BE2C (cell line): Measurements from ENCODE around the gene ADAMTS12.

Experiments
- DNase-seq: peaks from one replicate; pipeline ENCODE4 v3.0.0-alpha.2; 2020
- H3K27me3 ChIP-seq: fragments of 250-450 bp; sonication (Bioruptor Pico); 2 replicates; pipeline ENCODE4 v1.5.1; 2020; ENCODE audit warnings: mild to moderate bottlenecking
- H3K36me3 ChIP-seq: fragments of 250-450 bp; sonication (Bioruptor Pico); 2 replicates; pipeline ENCODE4 v1.5.1; 2020; ENCODE audit warnings: mild to moderate bottlenecking
- H3K4me1 ChIP-seq: fragments of 250-450 bp; sonication (Bioruptor Pico); 2 replicates; pipeline ENCODE4 v1.5.1; 2020
- H3K4me3 ChIP-seq: 2 replicates; pipeline ENCODE4 v1.5.1; 2011; ENCODE audit warnings: low read depth, low read length
- H3K9me3 ChIP-seq: fragments of 250-450 bp; sonication (Bioruptor Pico); 2 replicates; pipeline ENCODE4 v1.5.1; 2020
- CTCF ChIP-seq: IDR thresholded peaks from 2 replicates; pipeline ENCODE4 v1.5.1; 2012; ENCODE audit warnings: mild to moderate bottlenecking, low read depth, low read length

ADAMTS12 gene

GRCh38 chr5:33635582-33635981, 256.2 kb downstream of the ADAMTS12 start:
- no peak for TF ChIP-seq CTCF
- DNase-seq = no peak
- Histone ChIP-seq H3K4me1 (no peaks in the 10 kb centered on the region), H3K4me3 (no peak overlapping the region), H3K9me3 (no peaks in the 10 kb centered on the region), H3K27me3 (no peaks in the 10 kb centered on the region), H3K36me3 (no peaks in the 10 kb centered on the region)

- Histone ChIP-seq H3K4me1 (no peaks in the 10 kb centered on the region), H3K36me3 (no peaks in the 10 kb centered on the region), H3K4me3 (no peak overlapping the region), H3K9me3 (no peaks in the 10 kb centered on the region), H3K27me3 (no peaks in the 10 kb centered on the region)
- no peak for TF ChIP-seq CTCF
- DNase-seq = no peak
These were observed 258.1 kb downstream of the ADAMTS12 start for GRCh38 chr5:33633699-33634098.

- TF ChIP-seq CTCF = no peak
- Histone ChIP-seq H3K4me3 (no peak overlapping the region), H3K4me1 (no peaks in the 10 kb centered on the region), H3K36me3 (no peaks in the 10 kb centered on the region), H3K9me3 (no peaks in the 10 kb centered on the region), H3K27me3 (no peaks in the 10 kb centered on the region)
- no peak for DNase-seq
These were observed 260.0 kb downstream of the ADAMTS12 start for GRCh38 chr5:33631786-33632185.

- Histone ChIP-seq H3K27me3 (no peaks in the 10 kb centered on the region), H3K36me3 (no peaks in the 10 kb centered on the region), H3K9me3 (no peaks in the 10 kb centered on the region), H3K4me1 (no peaks in the 10 kb centered on the region), H3K4me3 (no peak overlapping the region)
- no peak for DNase-seq
- TF ChIP-seq CTCF = no peak
These were observed 260.7 kb downstream of the ADAMTS12 start for GRCh38 chr5:33631139-33631538.

- H3K9me3 ChIP-seq = no peaks in the 10 kb centered on the region
- H3K36me3 ChIP-seq = no peaks in the 10 kb centered on the region
- H3K4me1 ChIP-seq = no peaks in the 10 kb centered on the region
- H3K4me3 ChIP-seq = no peak overlapping the region
- no peak for DNase-seq
- H3K27me3 ChIP-seq = no peaks in the 10 kb centered on the region
- no peak for TF ChIP-seq CTCF
These were observed 261.8 kb downstream of the ADAMTS12 start for GRCh38 chr5:33629999-33630398.

- no peaks in the 10 kb centered on the region for H3K27me3 ChIP-seq
- TF ChIP-seq CTCF = no peak
- no peaks in the 10 kb centered on the region for H3K4me1 ChIP-seq
- H3K4me3 ChIP-seq = no peak overlapping the region
- DNase-seq = no peak
- H3K36me3 ChIP-seq = no peaks in the 10 kb centered on the region
- no peaks in the 10 kb centered on the region for H3K9me3 ChIP-seq
These were observed 263.0 kb downstream of the ADAMTS12 start for GRCh38 chr5:33628796-33629195.
